HG02588 (cell line): Measurements from ENCODE around the gene FER.
"Not testable (repeated sequence)": the region's sequence is repeated elsewhere in the genome, so short reads cannot be mapped to it uniquely, and the experiment has no call there.

Experiments
- ATAC-seq: cut with Tn5 transposase; IDR thresholded peaks from one replicate; pipeline ENCODE4 v1.9.1; 2021; ENCODE audit warnings: mild to moderate bottlenecking, moderate library complexity; ENCODE audit not compliant: unreplicated experiment

Gene FER

DNA sequence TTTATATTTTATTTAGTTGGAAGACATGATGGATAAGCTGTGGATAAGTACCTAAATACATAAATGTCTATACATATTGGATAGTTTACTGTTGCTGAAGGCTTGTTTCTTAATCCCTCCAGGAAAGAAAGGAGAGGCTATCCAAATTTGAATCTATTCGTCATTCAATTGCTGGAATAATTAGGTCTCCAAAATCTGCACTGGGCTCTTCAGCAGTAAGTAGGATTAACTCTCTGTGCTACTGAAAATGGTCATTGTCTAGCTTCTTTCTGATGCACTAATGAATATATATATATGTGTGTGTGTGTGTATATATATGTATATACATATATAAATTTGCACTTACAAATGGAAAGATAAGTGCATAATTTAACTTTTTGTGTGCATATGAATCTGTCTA, 198.3 kb downstream of the FER start:
- ATAC-seq = no peak

DNA sequence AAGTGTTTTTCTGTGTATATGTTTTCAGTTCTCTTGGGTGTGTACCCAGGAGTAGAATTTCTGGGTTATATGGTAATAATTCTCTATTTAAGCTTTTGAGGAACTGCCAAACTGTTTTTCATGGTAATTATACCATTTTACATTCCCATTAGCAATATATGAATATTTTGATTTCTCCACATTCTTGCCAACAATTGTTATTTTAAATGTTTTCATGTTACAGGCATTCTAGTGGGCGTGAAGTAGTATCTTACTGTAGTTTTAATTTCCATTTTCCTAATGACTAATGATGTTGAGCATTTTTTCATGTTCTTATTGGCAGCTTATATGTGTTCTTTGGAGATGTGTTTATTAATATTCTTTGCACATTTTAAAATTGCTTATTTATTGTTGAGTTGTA, 199.5 kb downstream of the FER start:
- ATAC-seq = no peak

- ATAC-seq = no peak
These were observed 202.6 kb downstream of the FER start for GRCh38 chr5:108950276-108950675.

- no peak for ATAC-seq
These were observed 206.2 kb downstream of the FER start for GRCh38 chr5:108953940-108954339.

GRCh38 chr5:108957333-108957732, 209.6 kb downstream of the FER start:
- ATAC-seq = no peak

- ATAC-seq = no peak
These were observed 219.2 kb downstream of the FER start for GRCh38 chr5:108966910-108967309.

DNA sequence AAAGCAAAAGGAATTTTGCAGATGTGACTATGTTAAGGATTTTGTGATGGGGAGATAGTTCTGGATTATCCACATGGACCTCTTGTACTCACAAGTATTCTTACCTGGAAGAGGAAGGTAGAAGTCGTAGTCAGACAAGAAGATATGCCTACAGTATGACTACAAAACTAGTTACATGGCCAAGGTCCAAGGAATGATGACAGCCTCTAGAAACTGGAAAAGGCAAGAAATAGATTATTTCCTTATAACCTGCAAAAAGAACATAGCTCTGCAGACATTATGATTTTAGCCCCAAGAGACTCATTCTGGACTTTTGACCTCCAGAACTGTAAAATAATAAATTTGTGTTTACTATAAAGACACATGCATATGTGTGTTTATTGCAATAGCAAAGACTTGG, 226.9 kb downstream of the FER start:
- no peak for ATAC-seq

GRCh38 chr5:108975697-108976096, 228.0 kb downstream of the FER start:
- no peak for ATAC-seq

- ATAC-seq = no peak
These were observed 235.9 kb downstream of the FER start for GRCh38 chr5:108983461-108984092.

DNA sequence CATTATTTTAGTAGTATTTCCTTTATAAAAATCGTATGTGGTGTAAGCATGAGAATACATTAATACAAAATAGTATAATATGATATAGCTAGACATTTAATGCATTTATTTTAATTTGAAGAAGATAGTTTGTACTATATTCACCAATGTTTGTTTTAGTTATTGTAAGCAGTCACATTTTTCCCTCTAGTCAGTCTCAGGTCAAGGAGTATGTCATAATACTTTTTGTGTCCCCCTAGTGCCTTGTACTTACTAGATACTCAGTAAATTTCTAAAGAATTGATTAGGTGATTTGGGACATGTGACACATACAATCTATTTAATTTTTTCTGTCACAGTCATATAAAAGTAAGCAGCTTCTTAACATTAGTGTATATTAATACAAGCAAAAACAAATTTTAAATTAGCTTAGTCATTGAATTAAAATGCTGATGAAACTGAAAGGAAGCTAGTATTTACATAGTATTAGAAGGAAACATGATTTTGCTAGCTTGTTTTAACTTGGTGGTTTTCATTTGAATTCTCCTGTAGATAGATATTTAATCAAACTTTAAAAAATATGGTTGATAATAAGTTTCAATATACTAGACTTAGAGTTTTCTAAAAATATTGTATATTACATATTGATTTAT, 242.2 kb downstream of the FER start:
- no peak for ATAC-seq

DNA sequence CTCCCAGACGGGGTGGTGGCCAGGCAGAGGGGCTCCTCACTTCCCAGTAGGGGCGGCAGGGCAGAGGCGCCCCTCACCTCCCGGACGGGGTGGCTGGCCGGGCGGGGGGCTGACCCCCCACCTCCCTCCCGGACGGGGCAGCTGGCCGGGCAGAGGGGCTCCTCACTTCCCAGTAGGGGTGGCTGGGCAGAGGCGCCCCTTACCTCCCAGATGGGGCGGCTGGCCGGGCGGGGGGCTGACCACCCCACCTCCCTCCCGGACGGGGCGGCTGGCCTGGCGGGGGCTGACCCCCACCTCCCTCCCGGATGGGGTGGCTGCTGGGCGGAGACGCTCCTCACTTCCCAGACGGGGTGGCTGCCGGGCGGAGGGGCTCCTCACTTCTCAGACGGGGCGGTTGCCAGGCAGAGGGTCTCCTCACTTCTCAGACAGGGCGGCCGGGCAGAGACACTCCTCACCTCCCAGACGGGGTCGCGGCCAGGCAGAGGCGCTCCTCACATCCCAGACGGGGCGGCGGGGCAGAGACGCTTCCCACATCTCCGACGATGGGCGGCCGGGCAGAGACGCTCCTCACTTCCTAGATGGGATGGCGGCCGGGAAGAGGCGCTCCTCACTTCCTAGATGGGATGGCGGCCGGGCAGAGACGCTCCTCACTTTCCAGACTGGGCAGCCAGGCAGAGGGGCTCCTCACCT, 244.8 kb downstream of the FER start:
- not testable (repeated sequence) for ATAC-seq

GRCh38 chr5:108993440-108993839, 245.7 kb downstream of the FER start:
- ATAC-seq = not testable (repeated sequence)

GRCh38 chr5:108997720-108998119, 250.0 kb downstream of the FER start:
- no peak for ATAC-seq

GRCh38 chr5:108998216-108998615, 250.5 kb downstream of the FER start:
- no peak for ATAC-seq

DNA sequence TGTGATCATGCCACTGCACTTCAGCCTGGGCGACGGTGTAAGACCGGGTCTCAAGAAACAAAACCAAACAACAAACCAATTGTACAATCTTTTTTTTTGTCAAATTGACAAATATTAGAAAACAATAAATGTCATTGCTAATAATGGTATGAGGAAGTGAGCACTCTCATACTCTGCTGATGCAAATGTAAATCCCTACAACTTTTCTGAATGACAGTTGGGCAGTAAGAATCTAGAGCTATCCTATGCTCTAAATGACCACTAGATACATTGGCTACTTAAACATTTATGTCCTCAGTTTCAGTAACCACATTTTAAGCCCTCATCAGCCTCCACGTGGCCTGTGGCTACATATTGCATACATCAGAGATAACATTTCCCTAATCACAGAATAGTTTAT, 256.2 kb downstream of the FER start:
- no peak for ATAC-seq

DNA sequence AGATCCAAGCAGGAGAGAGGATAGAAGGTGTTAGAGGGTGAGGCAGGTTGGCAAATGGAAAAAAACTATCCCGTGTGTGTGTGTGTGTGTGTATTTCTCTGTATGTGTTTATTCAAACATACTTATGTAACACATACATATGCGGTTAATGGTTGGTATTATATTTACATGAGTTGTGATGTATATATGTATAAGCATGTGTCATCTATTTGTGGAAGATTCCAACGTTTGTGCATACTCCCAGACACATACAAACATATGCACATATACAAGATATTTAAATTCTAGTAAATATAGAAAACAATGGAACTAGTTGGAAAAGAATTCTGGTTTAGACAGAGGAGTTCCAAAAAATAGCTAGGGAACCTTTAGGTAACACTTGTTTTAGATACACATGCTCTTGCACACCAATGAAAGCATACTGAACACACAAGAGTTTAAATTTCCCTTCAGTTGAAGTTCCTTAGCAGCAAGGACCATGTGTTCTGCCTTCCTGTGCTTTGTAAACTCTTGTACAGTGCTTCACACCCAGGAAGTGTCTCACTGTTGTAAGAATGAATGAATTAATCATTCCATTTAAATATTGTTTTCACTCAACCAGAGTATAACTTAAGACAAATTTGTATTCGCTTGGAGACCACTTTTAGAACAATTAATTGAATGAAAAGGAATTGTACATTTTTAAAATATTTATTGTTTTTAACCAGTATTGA, 257.8 kb downstream of the FER start:
- no peak for ATAC-seq

- ATAC-seq = no peak
These were observed 258.4 kb downstream of the FER start for GRCh38 chr5:109006129-109006528.

DNA sequence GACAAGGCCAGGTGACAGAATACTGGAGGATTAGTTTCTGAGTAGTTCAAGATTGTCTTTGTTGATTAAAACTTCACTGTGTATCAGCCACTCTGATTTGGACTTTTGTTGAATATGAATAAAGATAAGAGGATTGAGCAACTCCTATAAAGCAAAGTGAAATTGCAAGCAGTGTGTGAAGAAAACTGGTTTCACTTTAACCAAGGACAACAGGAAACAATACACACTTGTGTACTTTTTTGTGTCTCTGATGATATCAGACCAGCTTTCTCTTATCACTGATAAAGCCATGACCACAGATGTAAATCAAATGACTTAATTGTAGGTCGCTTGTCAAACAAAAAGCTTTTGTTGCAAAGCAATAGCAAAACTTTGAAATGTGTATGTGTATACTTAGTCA, 268.6 kb downstream of the FER start:
- ATAC-seq = no peak

DNA sequence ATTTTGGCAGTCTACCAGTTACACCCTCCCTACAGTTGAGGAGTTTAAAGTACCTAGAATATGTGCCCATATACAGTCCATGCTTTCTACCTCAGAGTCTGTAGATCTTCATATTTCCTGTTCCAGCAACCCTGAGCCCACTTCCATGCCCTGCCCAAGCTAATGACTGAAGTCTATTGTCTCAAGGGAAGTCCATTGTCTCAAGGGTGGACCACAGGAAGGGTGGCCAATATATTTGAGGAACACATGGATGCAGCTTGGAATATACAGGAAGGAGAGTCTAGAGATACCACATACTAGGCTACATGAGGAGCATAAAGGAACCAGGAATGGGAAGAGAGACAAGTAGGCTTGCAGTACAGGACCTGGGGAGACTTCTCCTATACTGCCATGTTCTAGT, 274.4 kb downstream of the FER start:
- no peak for ATAC-seq

DNA sequence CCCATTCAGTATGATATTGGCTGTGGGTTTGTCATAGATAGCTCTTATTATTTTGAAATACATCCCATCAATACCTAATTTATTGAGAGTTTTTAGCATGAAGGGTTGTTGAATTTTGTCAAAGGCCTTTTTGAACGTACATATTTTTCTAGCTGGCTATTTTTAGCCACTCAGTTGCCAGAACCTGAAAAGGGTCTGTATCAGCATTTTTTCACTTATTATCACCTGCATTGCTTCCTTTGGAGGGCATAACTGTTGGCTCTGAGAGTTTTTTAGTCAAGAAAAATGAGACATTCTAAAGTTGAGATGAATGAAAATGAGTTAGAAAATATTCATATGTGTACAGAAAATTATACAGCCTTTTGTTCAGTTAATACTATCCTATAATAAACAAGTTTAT, 278.0 kb downstream of the FER start:
- ATAC-seq = not testable (repeated sequence)

DNA sequence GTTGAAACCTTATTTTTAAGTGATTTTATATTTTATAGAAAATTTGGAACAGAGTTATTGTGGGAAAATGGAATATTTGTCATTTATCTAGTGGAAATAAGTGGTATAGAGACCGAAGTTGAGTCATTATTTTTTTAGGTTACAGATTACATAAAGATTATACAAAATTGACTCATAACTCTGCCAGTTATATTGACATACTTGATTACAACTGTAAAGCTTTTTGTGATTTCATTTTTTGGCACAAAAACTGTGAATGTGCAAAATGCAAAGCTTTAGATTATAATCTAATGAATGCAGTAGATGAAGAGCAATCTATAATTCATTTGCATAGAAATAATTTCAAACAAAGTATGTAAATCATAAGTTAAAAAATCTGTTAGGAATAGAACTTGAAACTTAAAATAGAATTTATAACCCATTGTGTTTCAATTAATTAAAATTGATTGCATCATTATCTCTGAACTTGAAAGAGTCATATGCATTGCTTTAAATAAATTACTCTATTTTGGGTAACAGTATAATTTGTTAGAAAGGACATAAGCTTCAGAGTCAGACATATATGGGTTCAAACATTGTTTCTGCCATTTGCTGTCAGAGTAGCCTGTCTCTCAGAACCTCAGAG, 280.4 kb downstream of the FER start:
- ATAC-seq = no peak
